ENCODE results near the gene RAB25.
"Not testable (repeated sequence)": the region's sequence is repeated elsewhere in the genome, so short reads cannot be mapped to it uniquely, and the experiment has no call there.

The RAB25 gene

DNA sequence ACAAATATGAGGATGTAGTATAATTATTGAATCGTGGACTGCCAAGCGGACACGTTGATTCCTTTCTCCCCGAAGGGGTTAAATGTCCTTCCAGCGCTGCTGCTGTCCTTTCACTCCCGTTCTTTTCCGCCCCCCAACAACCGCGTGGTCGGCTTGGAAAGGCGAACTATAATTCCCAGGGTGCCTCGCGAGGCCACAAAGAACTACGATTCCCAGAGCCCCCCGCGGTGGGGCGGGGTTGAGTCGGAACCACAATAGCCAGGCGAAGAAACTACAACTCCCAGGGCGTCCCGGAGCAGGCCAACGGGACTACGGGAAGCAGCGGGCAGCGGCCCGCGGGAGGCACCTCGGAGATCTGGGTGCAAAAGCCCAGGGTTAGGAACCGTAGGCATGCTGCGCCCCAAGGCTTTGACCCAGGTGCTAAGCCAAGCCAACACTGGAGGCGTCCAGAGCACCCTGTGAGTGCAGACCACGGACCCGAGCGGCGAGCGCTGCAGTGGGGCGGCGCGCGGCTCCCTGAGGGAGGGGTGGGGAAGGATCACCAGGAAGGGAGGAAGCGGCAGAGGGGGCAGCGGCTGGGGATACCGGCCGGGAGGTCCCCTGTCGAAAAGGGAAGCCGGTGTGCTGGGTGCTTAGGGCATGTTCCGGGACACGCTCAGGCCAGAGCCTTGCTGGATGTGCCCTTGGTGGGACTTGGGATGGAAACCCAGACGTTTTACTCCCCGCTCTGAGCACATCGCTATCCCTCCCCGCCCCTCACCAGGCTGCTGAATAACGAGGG lies 6.3 kb upstream of the RAB25 start, which contains the start of gene LAMTOR2:
Gene LAMTOR2, plus strand, starts transcription at position 283 of the 781 bp plus-strand sequence. Its CDS starts 108 bp downstream, at position 391.
- in situ Hi-C loops (cut with MboI; ENCODE audit: low sequenced_read_pairs), result no loop called here

DNA sequence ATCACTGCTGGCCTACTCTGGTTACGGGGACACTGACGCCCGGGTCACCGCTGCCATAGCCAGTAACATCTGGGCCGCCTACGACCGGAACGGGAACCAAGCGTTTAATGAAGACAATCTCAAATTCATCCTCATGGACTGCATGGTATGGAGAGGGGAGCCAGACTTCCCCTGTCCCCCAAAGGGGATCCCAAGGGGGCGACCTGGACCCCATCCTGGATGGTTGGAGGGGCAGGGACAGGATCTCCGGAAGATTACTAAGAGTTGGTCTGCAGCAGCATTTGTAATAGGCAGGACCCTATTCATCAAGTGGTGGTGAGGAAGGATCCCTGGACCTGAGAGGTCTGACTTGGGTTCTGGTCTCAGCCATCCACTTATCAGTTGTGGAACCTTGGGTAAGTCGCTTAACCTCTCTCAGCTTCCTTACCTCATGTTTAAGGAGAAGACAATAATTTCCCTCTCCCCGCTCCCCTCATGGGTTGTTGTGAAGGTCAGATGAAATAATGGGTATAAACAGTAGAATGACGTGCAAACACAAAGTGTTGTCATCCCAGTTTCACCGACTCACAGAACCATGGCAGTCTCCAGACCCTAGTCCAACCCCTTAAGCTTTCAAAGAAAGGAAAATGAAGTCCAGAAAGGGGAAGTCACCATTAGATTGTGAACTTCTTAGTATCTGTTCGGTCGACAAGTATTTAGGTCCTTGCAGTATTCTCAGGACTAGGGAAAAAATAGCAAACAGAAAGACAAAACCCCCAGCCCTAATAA lies 5.5 kb upstream of the RAB25 start:
- in situ Hi-C loops (cut with MboI; ENCODE audit: low sequenced_read_pairs), result no loop called here

DNA sequence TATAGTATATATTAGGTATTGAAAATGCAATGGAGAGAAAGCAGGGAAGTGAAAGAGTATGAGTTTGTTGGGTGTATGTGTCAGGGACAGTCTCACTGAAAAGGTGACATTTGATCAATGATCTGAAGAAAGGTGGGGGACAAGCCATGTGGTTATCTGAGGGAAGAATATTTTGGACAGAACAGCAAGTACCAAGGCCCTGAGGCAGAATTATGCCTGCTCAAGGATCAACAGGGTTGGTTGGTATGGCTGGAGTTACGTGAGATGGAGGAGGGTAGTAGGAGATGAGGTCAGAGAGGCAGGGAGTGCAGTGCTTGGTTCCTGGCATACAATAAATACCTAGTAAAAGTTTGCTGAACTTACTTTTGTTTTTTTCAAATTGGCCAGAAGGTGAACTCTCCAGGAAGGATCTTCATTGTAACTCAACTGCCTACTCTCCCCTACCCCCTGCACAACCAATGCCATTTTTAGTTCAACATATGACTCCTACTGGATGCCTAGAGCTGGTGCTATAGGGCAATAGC lies 4.6 kb upstream of the RAB25 start:
- in situ Hi-C loops (cut with MboI; ENCODE audit: low sequenced_read_pairs), result no loop called here

DNA sequence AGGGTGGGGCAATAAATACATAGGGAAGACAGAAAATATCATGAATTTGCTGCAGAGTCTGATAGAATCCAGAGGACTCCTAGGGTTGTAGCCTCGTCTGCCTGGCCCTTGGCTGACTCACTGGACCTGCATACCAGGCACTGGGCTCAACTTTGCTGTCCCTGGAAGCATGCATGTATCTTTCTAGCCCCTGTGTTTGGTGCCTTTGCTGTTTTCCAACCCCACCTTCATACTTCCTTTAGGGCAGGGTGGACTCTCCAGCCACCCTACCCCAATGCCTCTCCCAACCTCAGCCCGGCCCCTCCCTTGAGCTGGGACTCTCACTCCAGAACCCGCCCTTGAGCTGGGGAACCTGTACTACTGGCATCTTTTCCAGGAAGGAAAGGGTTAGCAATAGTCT lies 1.2 kb downstream of the RAB25 start:
- in situ Hi-C loops (cut with MboI; ENCODE audit: low sequenced_read_pairs), result no loop called here

DNA sequence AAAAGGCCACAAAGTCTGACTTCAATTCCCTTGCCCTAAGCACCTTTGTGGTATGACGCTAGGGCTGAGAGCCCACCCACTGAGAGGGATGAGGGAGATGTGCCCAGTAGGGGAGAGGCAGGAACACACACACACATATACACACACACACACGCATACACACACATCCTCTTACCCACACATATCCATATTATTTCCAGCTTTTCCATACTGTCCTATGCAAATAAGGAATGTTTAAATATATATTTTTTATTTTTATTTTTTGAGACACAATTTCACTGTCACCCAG lies 3.0 kb downstream of the RAB25 start:
- in situ Hi-C loops (cut with MboI; ENCODE audit: low sequenced_read_pairs), result no loop called here

DNA sequence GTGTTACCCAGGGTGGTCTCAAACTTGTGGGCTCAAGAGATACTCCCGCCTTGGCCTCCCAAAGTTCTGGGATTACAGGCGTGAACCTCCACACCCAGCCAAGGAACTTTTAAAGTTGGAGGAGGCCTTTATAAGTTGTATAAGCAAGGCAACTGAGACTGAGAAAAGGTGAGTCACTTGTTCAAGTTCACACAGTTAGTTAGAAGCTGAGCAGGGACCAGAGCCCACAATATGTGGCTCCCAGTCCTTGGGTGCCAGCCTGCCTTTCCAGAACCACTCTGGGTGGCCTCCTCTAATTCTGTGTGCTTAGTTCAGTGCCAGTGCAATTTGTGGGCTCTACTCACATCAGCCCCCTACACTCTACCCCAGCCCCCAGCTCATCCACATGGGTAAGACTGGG lies 3.7 kb downstream of the RAB25 start:
- in situ Hi-C loops (cut with MboI; ENCODE audit: low sequenced_read_pairs), result loop anchor here (5.0 kb wide), 2 partner anchors 72 to 127 kb away; no protein-coding TSS in a partner anchor

DNA sequence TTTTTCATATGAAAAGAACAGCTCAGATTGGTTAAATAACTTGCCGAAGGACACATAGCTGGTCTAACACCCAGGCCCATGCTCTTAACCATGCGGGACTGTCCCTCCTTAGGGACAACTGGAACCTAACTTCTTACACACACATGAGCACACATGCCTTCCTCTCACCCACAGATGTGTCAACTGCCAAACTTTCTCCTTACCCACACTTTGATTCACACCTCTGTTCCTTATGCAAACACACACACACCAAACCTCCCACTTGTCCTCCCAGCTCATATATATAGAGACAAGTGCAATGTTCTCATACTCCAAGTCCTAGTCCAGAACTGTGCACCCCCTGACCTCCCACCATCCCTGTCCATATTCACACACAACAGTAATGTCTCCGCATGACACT lies 4.3 kb downstream of the RAB25 start:
- in situ Hi-C loops (cut with MboI; ENCODE audit: low sequenced_read_pairs), result loop anchor here (5.0 kb wide), 2 partner anchors 73 to 128 kb away; no protein-coding TSS in a partner anchor

DNA sequence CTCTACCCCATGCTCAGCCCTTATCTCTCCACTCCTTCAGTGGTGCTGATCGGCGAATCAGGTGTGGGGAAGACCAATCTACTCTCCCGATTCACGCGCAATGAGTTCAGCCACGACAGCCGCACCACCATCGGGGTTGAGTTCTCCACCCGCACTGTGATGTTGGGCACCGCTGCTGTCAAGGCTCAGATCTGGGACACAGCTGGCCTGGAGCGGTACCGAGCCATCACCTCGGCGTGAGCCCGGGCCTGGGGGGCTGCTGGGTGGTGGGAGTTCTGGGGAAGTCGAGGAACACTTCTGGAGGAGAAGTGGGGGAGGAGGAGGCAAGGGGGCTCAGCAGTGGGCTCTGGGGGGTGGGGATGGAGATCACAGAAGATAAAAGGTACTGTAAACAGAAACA lies 4.9 kb downstream of the RAB25 start:
- in situ Hi-C loops (cut with MboI; ENCODE audit: low sequenced_read_pairs), result loop anchor here (5.0 kb wide), 2 partner anchors 74 to 129 kb away; no protein-coding TSS in a partner anchor

DNA sequence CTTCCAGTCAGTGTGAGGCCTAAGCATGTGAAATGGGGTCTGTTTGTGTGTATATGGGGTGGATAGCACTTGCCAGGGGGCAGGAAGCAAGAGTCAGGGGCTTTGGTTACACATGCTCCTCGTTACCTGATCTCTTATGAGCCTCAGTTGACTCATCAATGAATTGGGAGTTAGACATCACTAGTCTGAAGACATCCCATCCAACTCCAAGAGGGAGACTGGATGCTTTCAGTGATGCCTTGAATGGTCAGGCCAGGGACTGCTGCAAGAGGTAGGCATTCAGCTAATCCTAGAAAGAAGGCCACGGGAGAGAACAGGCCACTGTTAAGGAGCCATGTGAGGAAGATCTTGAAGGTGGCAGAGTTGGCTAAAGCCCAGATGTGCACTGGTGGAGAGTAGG lies 6.3 kb downstream of the RAB25 start:
- in situ Hi-C loops (cut with MboI; ENCODE audit: low sequenced_read_pairs), result loop anchor here (5.0 kb wide), 2 partner anchors 75 to 130 kb away; no protein-coding TSS in a partner anchor

DNA sequence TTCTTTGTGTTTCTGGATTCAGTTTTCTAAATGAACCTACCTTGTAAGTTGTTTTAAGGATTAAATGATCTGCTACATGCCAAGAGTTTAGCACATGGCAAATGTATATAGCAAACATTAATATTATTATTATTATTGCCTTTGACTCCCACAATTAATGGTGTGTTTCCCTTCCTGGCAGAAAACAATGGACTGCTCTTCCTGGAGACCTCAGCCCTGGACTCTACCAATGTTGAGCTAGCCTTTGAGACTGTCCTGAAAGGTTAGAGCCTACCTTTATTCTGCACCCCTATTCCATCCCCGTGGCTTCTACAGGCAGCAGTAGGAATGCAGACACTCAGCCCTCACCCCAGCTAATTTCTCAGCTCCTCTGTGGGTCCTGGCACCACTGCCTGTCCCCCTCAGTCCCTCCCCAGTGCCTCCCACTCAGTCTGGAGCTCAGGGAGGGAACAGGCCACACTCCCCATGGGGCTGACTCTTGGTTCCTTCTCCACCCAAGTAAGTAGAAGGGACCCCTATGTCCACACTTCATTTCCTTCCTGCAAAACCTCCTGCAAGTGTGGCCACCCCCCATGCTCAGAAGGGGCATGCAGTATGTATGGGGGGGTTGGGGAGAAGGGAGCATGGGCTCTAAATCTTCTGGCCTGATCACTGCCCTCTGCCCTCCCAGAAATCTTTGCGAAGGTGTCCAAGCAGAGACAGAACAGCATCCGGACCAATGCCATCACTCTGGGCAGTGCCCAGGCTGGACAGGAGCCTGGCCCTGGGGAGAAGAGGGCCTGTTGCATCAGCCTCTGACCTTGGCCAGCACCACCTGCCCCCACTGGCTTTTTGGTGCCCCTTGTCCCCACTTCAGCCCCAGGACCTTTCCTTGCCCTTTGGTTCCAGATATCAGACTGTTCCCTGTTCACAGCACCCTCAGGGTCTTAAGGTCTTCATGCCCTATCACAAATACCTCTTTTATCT lies 8.8 kb downstream of the RAB25 start:
- in situ Hi-C loops (cut with MboI; ENCODE audit: low sequenced_read_pairs), result loop anchor here (5.0 kb wide), 2 partner anchors 77 to 132 kb away; no protein-coding TSS in a partner anchor

DNA sequence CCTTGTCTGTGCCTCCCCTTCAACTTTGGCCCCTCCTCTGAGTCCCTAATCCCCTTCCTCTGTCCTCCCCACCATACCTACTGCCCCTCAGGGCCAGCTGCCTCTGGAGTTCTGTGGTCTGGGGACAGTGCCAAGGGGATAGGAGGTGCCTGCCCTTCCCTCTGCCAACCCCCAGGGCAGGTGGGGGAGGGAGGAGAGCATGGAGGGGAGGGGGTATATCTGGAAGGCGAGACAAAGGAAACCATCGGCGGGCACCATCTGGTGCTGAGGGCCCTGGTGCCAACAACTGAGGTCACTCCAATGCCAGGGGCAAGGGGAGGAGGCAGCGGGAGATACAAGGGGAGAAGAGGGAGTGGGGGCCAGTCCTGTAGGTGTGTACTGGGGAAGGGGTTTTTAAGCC lies 9.6 kb downstream of the RAB25 start:
- in situ Hi-C loops (cut with MboI; ENCODE audit: low sequenced_read_pairs), result no loop called here

DNA sequence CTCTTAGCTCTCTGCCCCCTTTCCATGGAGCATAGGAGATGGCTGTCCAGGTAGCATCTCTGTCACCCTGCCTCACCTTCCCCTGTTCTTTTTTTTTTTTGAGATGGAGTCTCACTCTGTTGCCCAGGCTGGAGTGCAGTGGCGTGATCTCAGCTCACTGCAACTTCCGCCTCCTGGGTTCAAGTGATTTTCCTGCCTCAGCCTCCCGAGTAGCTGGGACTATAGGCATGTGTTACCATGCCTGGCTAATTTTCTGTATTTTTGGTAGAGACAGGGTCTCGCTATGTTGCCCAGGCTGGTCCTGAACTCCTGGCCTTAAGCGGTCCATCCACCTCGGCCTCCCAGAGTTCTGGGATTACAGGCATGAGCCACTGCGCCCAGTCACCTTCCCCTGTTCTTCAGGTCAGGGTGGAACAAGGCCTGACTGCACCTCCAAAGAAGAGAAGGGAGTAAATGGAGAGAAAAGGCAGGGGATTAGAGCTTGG lies 10.4 kb downstream of the RAB25 start:
- in situ Hi-C loops (cut with MboI; ENCODE audit: low sequenced_read_pairs), result not testable (repeated sequence)

DNA sequence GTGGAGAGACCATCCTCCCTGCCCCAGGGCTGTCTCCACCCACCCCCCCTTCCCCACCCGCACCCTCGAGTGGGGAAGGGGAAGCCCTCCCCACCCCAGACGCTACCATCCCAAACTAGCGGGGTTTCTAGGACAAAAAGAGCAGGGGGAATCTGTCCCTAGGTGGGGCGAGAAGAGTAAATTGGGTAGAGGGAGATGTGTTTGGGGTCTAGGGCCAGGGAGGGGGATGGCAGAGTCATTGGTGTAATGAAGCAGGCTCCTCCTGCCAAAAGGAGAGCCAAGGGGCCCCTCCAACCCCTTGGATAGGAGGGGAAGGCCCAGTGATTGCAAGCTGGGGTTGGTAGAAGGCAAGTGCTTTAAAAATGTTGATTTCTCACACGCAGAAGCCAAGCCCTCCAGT lies 11.3 kb downstream of the RAB25 start:
- in situ Hi-C loops (cut with MboI; ENCODE audit: low sequenced_read_pairs), result no loop called here

DNA sequence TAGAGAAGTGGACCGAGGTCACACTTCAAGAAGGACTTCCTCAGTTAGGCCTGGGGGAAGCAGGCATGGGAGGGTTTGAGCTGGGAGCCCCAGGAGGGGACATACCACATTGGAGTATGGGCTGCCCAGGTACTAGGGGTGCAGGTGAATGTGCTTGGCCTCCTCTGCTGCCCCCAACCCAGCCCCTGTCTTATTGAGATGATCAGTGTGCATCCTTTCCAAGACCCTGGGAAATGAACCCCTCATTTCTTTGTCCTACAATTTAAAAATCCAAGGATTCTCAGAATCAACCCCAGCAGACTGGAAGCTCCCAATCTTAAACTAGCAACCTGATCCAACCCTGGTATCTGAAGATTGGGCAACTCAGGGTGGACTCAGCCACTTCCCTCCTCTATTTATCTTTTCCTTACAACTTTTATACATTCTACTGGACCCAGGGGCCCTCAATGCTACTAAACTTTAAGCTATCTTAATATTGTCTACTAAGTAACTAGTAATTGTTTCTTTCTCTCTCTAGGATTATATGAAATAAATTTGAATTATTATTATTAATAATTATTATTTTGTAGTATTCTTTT lies 12.2 kb downstream of the RAB25 start:
- in situ Hi-C loops (cut with MboI; ENCODE audit: low sequenced_read_pairs), result no loop called here

DNA sequence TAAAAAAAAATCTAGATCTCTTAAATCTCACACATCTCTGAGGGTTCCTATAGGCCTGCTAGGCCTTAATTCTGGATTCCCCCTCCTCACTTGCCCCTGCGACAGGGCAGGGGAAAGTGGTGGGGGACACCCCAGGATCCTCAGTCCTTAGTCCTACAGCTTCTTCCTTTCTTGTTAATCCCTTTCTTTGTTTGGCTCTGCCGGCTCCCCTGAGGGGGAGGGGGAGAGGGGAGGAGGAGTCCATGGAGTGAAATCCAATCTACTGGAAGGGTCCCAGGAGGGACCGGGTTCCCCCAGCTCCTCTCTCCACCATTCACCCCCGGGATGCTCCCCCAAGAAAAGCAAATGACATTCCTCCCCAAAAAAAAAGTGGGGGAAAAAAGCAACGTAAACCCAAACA lies 12.8 kb downstream of the RAB25 start:
- in situ Hi-C loops (cut with MboI; ENCODE audit: low sequenced_read_pairs), result no loop called here

DNA sequence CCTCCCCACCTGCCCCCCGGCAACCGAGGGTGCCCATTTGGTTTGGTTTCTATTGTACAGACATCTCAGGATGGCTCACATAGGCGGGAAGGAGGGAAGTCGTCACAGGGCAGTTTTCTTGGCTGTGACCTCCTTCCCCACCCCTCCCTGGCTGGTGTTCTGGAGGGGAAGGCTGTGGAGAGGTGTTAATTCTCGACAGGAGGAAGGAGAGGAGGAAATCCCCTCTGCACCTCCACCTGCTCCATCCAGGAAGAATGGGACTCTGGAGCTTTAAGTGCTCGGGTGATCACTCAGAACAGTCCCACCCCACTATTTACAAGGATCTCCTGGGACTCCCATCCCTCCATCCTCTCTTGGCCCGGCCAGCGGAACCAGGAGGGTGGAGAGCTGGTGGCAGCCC lies 13.7 kb downstream of the RAB25 start:
- in situ Hi-C loops (cut with MboI; ENCODE audit: low sequenced_read_pairs), result no loop called here

DNA sequence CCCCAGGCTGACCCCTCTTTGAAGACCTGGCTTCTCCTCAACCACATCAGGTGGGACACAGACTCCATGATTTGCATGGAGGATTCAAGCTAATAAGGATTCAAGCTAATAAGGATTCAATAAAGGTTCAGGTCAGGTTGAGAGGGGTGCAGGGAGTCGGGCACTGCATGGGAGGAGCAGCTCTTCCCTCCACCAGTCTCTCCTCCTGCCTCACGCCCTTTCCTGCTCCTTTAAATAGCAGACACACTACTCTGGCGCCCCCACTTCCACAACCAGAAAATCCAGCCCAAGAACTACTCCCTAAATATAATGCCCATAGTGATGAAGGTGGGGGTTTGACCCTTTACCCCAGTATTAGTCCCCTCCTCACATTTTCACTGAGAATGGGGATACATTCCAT lies 14.2 kb downstream of the RAB25 start:
- in situ Hi-C loops (cut with MboI; ENCODE audit: low sequenced_read_pairs), result no loop called here

DNA sequence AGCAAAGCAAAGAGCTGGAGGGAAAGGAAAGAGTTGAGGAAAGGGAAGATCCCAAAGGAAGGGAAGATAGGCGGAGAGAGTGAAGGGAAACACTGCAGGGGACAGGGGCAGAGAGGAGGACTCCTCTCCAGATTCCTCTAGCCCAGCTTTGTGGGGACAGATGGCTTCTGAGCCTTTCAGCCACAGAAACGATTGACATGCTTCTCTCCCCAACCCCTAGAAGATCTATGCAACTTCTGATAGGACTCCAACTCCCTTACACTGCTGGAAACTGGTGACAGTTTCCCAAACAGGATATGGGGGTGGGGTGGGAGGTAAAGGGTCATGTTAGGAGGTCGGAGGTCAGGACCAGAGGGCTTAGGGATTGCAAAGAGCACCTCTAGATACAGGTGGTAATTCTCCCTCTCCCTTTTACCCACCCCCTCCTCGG lies 14.8 kb downstream of the RAB25 start:
- in situ Hi-C loops (cut with MboI; ENCODE audit: low sequenced_read_pairs), result no loop called here

DNA sequence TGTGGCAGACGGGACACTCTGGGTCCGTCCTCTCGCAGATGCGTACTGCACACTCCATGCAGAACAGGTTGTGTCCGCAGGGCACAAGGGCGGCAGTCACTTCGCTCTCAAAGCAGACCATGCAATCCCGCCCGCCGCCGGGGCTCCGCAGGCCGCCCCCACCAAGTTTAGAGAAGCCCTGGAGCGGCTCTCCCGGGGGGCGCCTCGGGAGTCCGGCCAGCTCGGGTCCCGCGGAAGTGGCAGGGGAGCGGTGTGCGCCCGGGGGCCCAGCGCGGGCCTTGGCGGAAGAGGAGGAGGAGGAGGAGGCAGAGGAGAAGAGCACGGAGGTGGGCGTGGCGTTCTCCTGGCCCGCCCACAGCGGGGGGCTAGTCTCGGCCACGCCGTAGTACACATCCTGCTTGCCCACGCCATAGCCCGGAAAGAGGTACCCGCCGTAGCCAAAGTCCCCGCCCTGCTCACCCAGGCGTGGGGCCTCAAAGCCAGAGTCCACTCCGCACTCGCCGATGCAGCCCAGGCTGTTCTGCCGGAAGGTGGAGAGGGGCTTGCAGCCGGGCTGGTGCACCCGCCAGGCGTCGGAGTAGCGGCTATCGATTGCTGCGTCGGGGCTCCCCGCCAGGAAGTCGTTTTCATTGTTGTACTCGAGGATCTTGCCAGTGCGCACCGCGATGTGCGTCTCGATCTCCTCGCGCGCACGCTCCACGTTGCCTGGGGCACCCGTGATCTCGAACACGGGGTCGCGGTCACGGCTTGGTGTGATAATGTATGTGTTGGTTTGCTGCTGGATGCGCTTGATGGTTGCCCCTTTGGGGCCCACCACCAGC lies 15.9 kb downstream of the RAB25 start:
- in situ Hi-C loops (cut with MboI; ENCODE audit: low sequenced_read_pairs), result no loop called here
